Rectal smooth muscle tissue (tissue), 1 donor: Measurements from ENCODE around the gene MRPL48.

Experiments
- H3K27ac ChIP-seq: one replicate; pipeline ENCODE4 v1.7.0; 2013; ENCODE audit warnings: low read depth, low read length, inconsistent platforms
- H3K27me3 ChIP-seq: one replicate; pipeline ENCODE4 v1.7.0; 2013; ENCODE audit warnings: low read length; ENCODE audit not compliant: control insufficient read depth, insufficient read depth
- H3K36me3 ChIP-seq: one replicate; pipeline ENCODE4 v1.7.0; 2013; ENCODE audit warnings: low read length; ENCODE audit not compliant: control insufficient read depth, insufficient read depth
- H3K4me1 ChIP-seq: one replicate; pipeline ENCODE4 v1.7.0; 2013; ENCODE audit warnings: low read length; ENCODE audit not compliant: control insufficient read depth, insufficient read depth
- H3K4me3 ChIP-seq: one replicate; pipeline ENCODE4 v1.7.0; 2013; ENCODE audit warnings: low read length
- H3K9ac ChIP-seq: one replicate; pipeline ENCODE4 v1.7.0; 2013; ENCODE audit warnings: low read length

The MRPL48 gene

DNA sequence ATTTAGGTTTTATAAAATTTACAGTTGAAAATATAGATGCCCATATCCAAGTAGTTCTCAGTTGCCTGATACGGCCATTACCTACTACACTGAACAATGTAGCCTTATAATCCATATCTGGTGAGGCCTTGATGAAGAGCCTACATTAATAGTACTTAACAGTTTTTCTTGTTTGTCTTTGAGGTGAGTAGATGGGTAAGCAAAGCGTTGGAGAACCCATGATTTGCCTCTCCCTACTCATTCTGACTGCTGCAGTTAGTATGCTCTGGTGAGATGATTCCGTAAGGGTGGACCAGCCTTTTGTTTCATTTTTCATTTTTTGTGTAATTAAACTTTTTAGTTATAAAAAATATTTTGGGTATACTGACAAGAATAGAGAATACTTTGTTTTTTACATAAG, 100.6 kb downstream of the MRPL48 start:
- Histone ChIP-seq H3K27me3 (no peaks in the 10 kb centered on the region), H3K9ac (no peak overlapping the region), H3K4me3 (no peak overlapping the region), H3K36me3 (peaks cover 2% of the 10 kb centered on the region), H3K4me1 (no peaks in the 10 kb centered on the region), H3K27ac (no peak overlapping the region)

- Histone ChIP-seq H3K9ac (no peak overlapping the region), H3K36me3 (peaks cover 2% of the 10 kb centered on the region), H3K27ac (no peak overlapping the region), H3K4me3 (no peak overlapping the region), H3K4me1 (no peaks in the 10 kb centered on the region), H3K27me3 (no peaks in the 10 kb centered on the region)
Observed at GRCh38 chr11:73889019-73889418, 101.3 kb downstream of the MRPL48 start.

DNA sequence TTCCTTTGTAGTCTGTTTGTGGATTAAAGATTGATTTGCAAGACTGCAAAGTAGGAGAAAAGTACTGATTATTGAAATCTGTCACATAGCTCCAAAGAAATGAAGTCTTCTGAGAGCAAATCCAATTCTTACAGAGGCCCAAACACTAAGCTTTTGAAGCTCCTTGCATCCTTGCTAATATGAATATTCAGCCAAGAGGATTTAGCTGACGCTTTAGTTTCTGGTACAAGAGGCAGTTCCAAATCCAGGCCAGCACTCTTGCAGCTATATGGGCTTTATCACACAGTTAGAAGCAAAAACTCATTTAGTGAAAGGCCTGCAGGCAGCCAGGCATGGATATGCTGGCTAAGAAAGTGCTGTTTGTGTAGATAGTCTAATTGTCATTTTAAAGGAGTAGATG, 101.9 kb downstream of the MRPL48 start:
- no peaks in the 10 kb centered on the region for H3K27me3 ChIP-seq
- peaks cover 2% of the 10 kb centered on the region for H3K36me3 ChIP-seq
- H3K4me3 ChIP-seq = no peak overlapping the region
- H3K27ac ChIP-seq = no peak overlapping the region
- no peaks in the 10 kb centered on the region for H3K4me1 ChIP-seq
- H3K9ac ChIP-seq = no peak overlapping the region

- no peak overlapping the region for H3K27ac ChIP-seq
- H3K36me3 ChIP-seq = peaks cover 2% of the 10 kb centered on the region
- no peaks in the 10 kb centered on the region for H3K4me1 ChIP-seq
- no peak overlapping the region for H3K9ac ChIP-seq
- H3K4me3 ChIP-seq = no peak overlapping the region
- H3K27me3 ChIP-seq = no peaks in the 10 kb centered on the region
Observed at GRCh38 chr11:73893041-73893440, 105.4 kb downstream of the MRPL48 start.

DNA sequence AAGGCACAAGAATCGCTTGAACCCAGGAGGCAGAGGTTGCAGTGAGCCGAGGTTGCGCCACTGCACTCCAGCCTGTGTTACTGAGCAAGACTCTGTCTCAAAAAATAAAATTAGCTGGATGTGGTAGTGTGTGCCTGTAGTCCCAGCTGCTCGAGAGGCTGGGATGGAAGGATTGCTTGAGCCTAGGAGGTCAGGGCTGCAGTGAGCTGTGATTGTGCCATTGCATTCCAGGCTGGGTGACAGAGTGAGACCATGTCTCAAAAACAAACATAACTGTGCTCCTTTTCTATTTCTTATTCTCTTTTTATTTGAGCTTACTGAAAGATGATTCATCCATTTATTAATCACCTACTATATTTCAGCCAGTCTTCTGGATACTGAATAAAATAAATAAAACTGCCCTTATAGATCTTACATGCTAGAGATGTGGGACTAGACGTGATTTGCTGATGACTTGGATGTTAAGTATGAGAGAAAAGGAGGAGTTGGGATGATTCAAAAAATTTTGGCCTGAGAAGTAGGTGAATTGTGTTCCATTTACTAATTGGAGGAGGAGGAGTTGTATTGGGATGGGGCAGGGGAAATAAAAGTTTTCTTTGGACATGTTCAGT, 107.2 kb downstream of the MRPL48 start:
- no peak overlapping the region for H3K9ac ChIP-seq
- no peaks in the 10 kb centered on the region for H3K4me1 ChIP-seq
- H3K4me3 ChIP-seq = no peak overlapping the region
- no peak overlapping the region for H3K27ac ChIP-seq
- H3K27me3 ChIP-seq = no peaks in the 10 kb centered on the region
- H3K36me3 ChIP-seq = peaks cover 6% of the 10 kb centered on the region

DNA sequence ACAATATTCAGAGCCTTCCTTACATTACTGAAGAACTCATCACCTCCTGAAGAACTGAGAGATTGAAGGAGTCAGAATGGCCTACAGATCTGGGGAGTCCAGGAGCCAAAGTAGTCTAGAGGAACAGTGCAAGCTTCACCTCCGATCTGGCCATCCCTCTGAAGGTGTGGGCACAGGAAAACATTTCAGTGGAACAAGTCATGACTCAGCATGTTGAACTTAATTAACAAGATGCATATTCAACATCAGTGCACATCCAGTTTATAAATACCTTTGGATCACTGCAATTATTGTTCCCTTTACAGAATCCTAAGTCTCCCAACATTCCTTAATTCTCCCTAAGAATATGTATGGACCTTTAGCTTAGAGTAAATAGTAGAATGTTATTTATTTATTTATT, 114.6 kb downstream of the MRPL48 start:
- Histone ChIP-seq H3K4me3 (no peak overlapping the region), H3K27ac (no peak overlapping the region), H3K36me3 (peaks cover 10% of the 10 kb centered on the region), H3K9ac (no peak overlapping the region), H3K4me1 (no peaks in the 10 kb centered on the region), H3K27me3 (no peaks in the 10 kb centered on the region)

- no peak overlapping the region for H3K4me3 ChIP-seq
- peaks cover 4% of the 10 kb centered on the region for H3K36me3 ChIP-seq
- no peak overlapping the region for H3K9ac ChIP-seq
- H3K27ac ChIP-seq = no peak overlapping the region
- H3K27me3 ChIP-seq = no peaks in the 10 kb centered on the region
- H3K4me1 ChIP-seq = no peaks in the 10 kb centered on the region
Observed at GRCh38 chr11:73907191-73907590, 119.5 kb downstream of the MRPL48 start.

DNA sequence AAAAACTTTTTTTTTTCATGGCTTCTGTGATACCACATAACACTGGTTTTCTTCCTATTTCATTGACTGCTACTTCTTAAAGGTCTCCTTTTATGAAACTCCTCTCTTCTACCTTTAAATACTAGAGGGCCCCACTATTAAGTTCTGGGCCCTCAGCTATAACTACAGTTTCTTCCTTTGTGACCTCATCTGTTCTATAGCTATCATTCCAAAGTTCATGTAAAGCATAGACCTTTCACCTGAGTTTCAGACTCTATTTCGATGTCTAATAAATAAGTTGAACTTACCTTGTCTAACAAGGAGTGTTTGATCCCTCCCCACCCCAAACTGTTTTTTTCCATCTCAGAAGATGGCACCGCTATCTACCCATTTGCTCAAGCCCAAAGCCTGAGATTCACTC, 124.4 kb downstream of the MRPL48 start:
- Histone ChIP-seq H3K4me1 (no peaks in the 10 kb centered on the region), H3K9ac (no peak overlapping the region), H3K36me3 (peaks cover 14% of the 10 kb centered on the region), H3K4me3 (no peak overlapping the region), H3K27ac (no peak overlapping the region), H3K27me3 (no peaks in the 10 kb centered on the region)

DNA sequence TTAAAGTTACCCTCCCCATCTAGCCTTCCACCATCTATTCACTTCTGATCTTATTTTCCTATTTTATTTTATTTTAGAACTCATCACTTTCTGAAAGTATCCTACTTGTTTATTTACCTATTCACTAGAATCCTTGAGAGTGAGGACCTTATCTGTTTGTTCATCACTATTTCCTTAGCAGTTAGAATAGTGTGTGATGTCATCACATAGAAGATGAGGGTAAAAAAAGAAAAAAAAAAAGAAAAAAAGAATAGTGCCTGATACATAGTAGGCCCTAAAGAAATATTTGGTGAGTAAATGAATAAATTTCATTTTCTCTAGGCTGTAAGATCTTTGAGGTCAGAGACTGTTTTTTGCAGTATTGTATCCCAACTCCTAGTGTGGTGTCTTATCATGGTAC, 125.8 kb downstream of the MRPL48 start:
- H3K36me3 ChIP-seq = peaks cover 14% of the 10 kb centered on the region
- no peak overlapping the region for H3K27ac ChIP-seq
- H3K4me1 ChIP-seq = no peaks in the 10 kb centered on the region
- H3K4me3 ChIP-seq = no peak overlapping the region
- no peaks in the 10 kb centered on the region for H3K27me3 ChIP-seq
- H3K9ac ChIP-seq = no peak overlapping the region

DNA sequence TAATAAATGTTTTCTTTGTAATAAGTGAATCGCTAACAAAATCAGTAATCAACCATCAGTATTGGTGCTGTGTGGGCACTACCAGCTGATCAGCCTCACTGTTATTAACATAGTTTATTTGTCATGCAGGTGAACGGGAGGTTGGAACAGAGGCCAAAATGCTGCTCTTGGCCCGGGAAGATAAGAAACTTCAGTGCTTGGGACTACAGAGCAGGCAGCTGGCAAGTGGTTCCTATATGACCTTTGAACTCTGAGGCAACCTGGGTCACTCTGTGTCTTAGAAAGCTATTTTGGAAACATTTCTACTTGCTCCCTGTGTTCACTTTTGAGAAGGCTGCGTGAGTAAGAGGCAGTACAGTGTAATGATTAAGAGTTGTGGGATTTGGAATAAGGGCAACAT, 126.6 kb downstream of the MRPL48 start:
- Histone ChIP-seq H3K36me3 (peaks cover 20% of the 10 kb centered on the region), H3K27ac (no peak overlapping the region), H3K27me3 (no peaks in the 10 kb centered on the region), H3K4me1 (no peaks in the 10 kb centered on the region), H3K4me3 (no peak overlapping the region), H3K9ac (no peak overlapping the region)
